PC-9 (cell line): ENCODE results near the gene HDAC11. TPM values are rescaled to one million over a fixed set of nuclear protein-coding genes. Genes with fewer than 3 reads are reported as not detected.

Experiments
- BruUV-seq: library from RNA; stranded (reverse); fragments of 400-500 nt; replicated peaks from 2 replicates; lab custom pipeline; 2021; lab: Mats Ljungman, UMichigan
- CTCF ChIA-PET: fragments of 300-600 bp; sonication (Branson Sonifier 250); formaldehyde crosslinking; loops from one replicate; lab custom pipeline; 2022; ENCODE audit warnings: antibody characterized with exemption; lab: Charles Lee
- POLR2A ChIA-PET: fragments of 300-600 bp; sonication (Branson Sonifier 250); formaldehyde crosslinking; loops from one replicate; lab custom pipeline; 2022; ENCODE audit warnings: antibody characterized with exemption; ENCODE audit not compliant: unreplicated experiment; lab: Charles Lee
- DNase-seq, 2 experiments: peaks; one replicate each; pipeline versions ENCODE4 v3.0.0 to v3.0.0-alpha.2; 2015 to 2022; ENCODE audit warnings: mixed read lengths in 1 of 2
- H2AFZ ChIP-seq: fragments of 200-600 bp; sonication (generic); 2 replicates; pipeline ENCODE4 v1.8.1; 2017; ENCODE audit warnings: antibody characterized with exemption
- H3F3A ChIP-seq: fragments of 200-600 bp; sonication (generic); 2 replicates; pipeline ENCODE4 v1.8.1; 2017; ENCODE audit warnings: antibody characterized with exemption, mild to moderate bottlenecking, low read depth; ENCODE audit not compliant: insufficient read depth
- H3K27ac ChIP-seq: fragments of 200-600 bp; sonication (generic); 2 replicates; pipeline ENCODE4 v1.6.1; 2016; ENCODE audit warnings: mixed run types
- H3K27me3 ChIP-seq: fragments of 200-600 bp; sonication (generic); 2 replicates; pipeline ENCODE4 v1.6.1; 2016; ENCODE audit warnings: low read depth, mixed run types; ENCODE audit not compliant: insufficient read depth
- H3K36me3 ChIP-seq: fragments of 200-600 bp; sonication (generic); 2 replicates; pipeline ENCODE4 v1.6.1; 2016; ENCODE audit warnings: low read depth, mixed run types
- H3K4me1 ChIP-seq: fragments of 200-600 bp; sonication (generic); replicated peaks from 2 replicates; pipeline ENCODE4 v1.6.1; 2016; ENCODE audit warnings: mixed run types; ENCODE audit not compliant: insufficient read depth
- H3K4me2 ChIP-seq: fragments of 200-600 bp; sonication (generic); 2 replicates; pipeline ENCODE4 v1.6.1; 2017; ENCODE audit warnings: mixed run types
- H3K4me3 ChIP-seq: fragments of 200-600 bp; sonication (generic); 2 replicates; pipeline ENCODE4 v1.6.1; 2016; ENCODE audit warnings: mixed run types
- H3K79me2 ChIP-seq: fragments of 200-600 bp; sonication (generic); 2 replicates; pipeline ENCODE4 v1.6.1; 2017; ENCODE audit warnings: low read depth, mixed run types
- H3K9me2 ChIP-seq: fragments of 200-600 bp; sonication (generic); 2 replicates; pipeline ENCODE4 v1.8.1; 2017; ENCODE audit warnings: mild to moderate bottlenecking; ENCODE audit not compliant: insufficient read depth
- H3K9me3 ChIP-seq: fragments of 200-600 bp; sonication (generic); 2 replicates; pipeline ENCODE4 v1.8.1; 2016; ENCODE audit warnings: low read depth; ENCODE audit not compliant: insufficient read depth
- H4K20me1 ChIP-seq: fragments of 200-600 bp; sonication (generic); 2 replicates; pipeline ENCODE4 v1.8.1; 2017; ENCODE audit not compliant: insufficient read depth
- EZH2 ChIP-seq: fragments of 200-600 bp; sonication (generic); IDR thresholded peaks from 2 replicates; pipeline ENCODE4 v1.8.0; 2017; ENCODE audit warnings: antibody characterized with exemption, low read depth
- intact Hi-C: fragments of 100-400 bp; cut with micrococcal nuclease; formaldehyde crosslinking; loops from one replicate; pipeline ENCODE4 v1.10.0; 2022; ENCODE audit not compliant: unreplicated experiment
- total RNA-seq: library from RNA; stranded (reverse); gene quantifications from 2 replicates; pipeline ENCODE4 v1.2.3, GENCODE V29; 2021
- TF ChIP-seq, protein P1 (sequence below): fragments of 200-600 bp; sonication (generic); conservative IDR thresholded peaks from 2 replicates; pipeline ENCODE4 v1.6.1; 2017; ENCODE audit warnings: mixed run types, antibody characterized with exemption, mild to moderate bottlenecking, moderate library complexity

The HDAC11 gene
- total RNA-seq, 1 experiment from 2014 or later, result 18.4 TPM

- no peaks in the 10 kb centered on the region for H4K20me1 ChIP-seq
- H3K4me1 ChIP-seq, result no peaks in the 10 kb centered on the region
- H2AFZ ChIP-seq, result no peak overlapping the region
- no peaks in the 10 kb centered on the region for H3F3A ChIP-seq
- ChIA-PET POLR2A (no interaction called here), CTCF (no interaction called here)
- BruUV-seq, result no TSS peak
- no peak overlapping the region for H3K27ac ChIP-seq
- no peaks in the 10 kb centered on the region for H3K79me2 ChIP-seq
- H3K9me3 ChIP-seq, result no peaks in the 10 kb centered on the region
- intact Hi-C loops, result no loop called here
- TF ChIP-seq, protein P1, sequence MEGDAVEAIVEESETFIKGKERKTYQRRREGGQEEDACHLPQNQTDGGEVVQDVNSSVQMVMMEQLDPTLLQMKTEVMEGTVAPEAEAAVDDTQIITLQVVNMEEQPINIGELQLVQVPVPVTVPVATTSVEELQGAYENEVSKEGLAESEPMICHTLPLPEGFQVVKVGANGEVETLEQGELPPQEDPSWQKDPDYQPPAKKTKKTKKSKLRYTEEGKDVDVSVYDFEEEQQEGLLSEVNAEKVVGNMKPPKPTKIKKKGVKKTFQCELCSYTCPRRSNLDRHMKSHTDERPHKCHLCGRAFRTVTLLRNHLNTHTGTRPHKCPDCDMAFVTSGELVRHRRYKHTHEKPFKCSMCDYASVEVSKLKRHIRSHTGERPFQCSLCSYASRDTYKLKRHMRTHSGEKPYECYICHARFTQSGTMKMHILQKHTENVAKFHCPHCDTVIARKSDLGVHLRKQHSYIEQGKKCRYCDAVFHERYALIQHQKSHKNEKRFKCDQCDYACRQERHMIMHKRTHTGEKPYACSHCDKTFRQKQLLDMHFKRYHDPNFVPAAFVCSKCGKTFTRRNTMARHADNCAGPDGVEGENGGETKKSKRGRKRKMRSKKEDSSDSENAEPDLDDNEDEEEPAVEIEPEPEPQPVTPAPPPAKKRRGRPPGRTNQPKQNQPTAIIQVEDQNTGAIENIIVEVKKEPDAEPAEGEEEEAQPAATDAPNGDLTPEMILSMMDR, result no peak
- TF ChIP-seq EZH2, result no peak
- H3K36me3 ChIP-seq, result no peaks in the 10 kb centered on the region
- no peak overlapping the region for H3K4me2 ChIP-seq
- H3K4me3 ChIP-seq, result no peak overlapping the region
- no peaks in the 10 kb centered on the region for H3K9me2 ChIP-seq
- DNase-seq, result no peak
- no peaks in the 10 kb centered on the region; the same call in 1 of the 2 replicates for H3K27me3 ChIP-seq
Measured at GRCh38 chr3:13463618-13464400, 16.3 kb upstream of the HDAC11 start.

DNA sequence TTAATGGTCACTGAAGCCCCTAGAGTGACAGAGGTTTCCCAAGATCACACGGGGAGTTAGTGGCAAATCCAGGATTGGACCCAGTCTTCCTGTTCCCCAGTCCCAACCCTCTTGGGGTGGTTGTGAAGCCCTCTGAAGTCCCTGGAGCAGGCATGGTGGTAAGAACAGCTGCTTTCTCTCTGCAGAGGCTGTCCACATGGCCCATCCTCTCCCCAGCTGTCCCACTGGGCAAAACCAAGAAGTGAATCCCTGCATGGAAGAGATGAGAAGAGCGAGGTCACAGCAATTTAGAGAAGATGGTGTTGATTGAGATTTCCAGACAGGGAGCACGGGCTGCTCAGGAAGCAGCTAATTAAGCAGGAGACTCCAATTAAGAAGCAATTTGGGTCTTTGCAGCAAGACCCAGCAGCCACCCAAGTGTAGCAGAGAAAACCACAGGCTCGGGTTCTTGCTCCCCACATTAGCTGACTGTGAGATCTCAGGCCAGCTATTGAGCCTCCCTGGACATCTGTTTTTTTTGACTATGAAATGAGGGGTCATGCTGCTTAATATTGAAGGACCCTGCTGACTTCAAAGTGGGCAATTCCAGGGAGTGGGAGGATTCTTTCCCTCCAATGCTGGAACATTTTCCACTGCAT lies 14.8 kb upstream of the HDAC11 start:
- no peak for DNase-seq
- no peaks in the 10 kb centered on the region for H3K9me3 ChIP-seq
- no peak for TF ChIP-seq EZH2
- no peaks in the 10 kb centered on the region for H3F3A ChIP-seq
- no TSS peak for BruUV-seq
- no peak overlapping the region for H2AFZ ChIP-seq
- H4K20me1 ChIP-seq, result no peaks in the 10 kb centered on the region
- ChIA-PET CTCF (no interaction called here), POLR2A (no interaction called here)
- H3K4me3 ChIP-seq, result no peak overlapping the region
- H3K27me3 ChIP-seq, result no peaks in the 10 kb centered on the region; the same call in 1 of the 2 replicates
- no peaks in the 10 kb centered on the region for H3K9me2 ChIP-seq
- H3K36me3 ChIP-seq, result no peaks in the 10 kb centered on the region
- no peak overlapping the region for H3K4me2 ChIP-seq
- no peaks in the 10 kb centered on the region; the same call in 1 of the 2 replicates for H3K4me1 ChIP-seq
- intact Hi-C loops, result no loop called here
- H3K27ac ChIP-seq, result no peak overlapping the region
- no peaks in the 10 kb centered on the region for H3K79me2 ChIP-seq

DNA sequence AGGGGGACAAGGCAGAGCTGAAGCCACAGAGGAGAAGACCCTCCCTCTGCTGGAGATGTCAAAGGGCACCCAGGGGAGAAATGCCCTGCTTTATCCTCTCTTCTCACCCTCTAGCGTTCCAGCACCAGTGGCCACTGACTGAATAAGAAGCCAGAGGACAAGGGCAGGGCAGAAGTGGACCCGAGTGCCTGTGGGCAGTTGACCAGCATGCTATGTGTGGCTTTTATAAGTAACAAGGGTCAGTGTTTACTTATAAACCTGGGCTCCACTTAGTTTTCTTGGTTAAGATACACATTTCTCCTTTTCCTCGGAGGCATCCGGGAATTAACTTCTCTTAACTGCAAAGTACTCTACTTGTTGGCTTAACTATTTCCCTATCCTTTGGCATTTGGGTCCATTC lies 13.3 kb upstream of the HDAC11 start:
- no peak overlapping the region for H3K4me2 ChIP-seq
- no peaks in the 10 kb centered on the region for H3K36me3 ChIP-seq
- TF ChIP-seq, protein P1, result no peak
- no peak for TF ChIP-seq EZH2
- POLR2A ChIA-PET, result no interaction called here
- no peak for DNase-seq
- H3K27ac ChIP-seq, result no peak overlapping the region
- H3K4me3 ChIP-seq, result no peak overlapping the region
- no peaks in the 10 kb centered on the region for H3F3A ChIP-seq
- no peaks in the 10 kb centered on the region for H4K20me1 ChIP-seq
- no peak overlapping the region for H2AFZ ChIP-seq
- H3K9me2 ChIP-seq, result no peaks in the 10 kb centered on the region
- no peaks in the 10 kb centered on the region; the same call in 1 of the 2 replicates for H3K27me3 ChIP-seq
- BruUV-seq, result no TSS peak
- H3K4me1 ChIP-seq, result peaks cover 10% of the 10 kb centered on the region; the same call in 1 of the 2 replicates
- H3K79me2 ChIP-seq, result no peaks in the 10 kb centered on the region
- intact Hi-C loops, result no loop called here
- CTCF ChIA-PET, result no interaction called here
- H3K9me3 ChIP-seq, result no peaks in the 10 kb centered on the region
